ENCODE data around the gene FGF6.

GRCh38 chr12:4447151-4447550 is 1.5 kb upstream of the FGF6 start:
- TF ChIP-seq CTCF (IDR thresholded peaks at IDR 0.05) (no peak), POLR2A (IDR thresholded peaks at IDR 0.05) (no peak)

All from uterus (tissue), 2 donors.